Left ventricle myocardium superior (tissue), 1 donor: ENCODE results near the gene UBE2I. TPM values are rescaled to one million over a fixed set of nuclear protein-coding genes. Genes with fewer than 3 reads are reported as not detected.
"Not testable (repeated sequence)": the region's sequence is repeated elsewhere in the genome, so short reads cannot be mapped to it uniquely, and the experiment has no call there.

ENCODE experiments used
- ATAC-seq: fragments of 200-7000 bp; cut with Tn5 transposase; one replicate; pipeline ENCODE4 v1.9.1; 2020; ENCODE audit warnings: mild to moderate bottlenecking, moderate library complexity
- DNase-seq: peaks from one replicate; pipeline ENCODE4 v3.0.0-alpha.2; 2020
- intact Hi-C: fragments of 100-400 bp; cut with micrococcal nuclease; formaldehyde crosslinking; loops from one replicate; pipeline ENCODE4 v1.11.0; 2022
- long read RNA-seq: library from polyadenylated mRNA; unstranded; transcript quantifications from one replicate; pipeline ENCODE4 v2.0.0, GENCODE V29; 2021
- total RNA-seq: library from RNA; stranded (reverse); fragmentation: NEBNext Ultra II Directional; extraction: Animal tissue kit (Norgen Biotek cat#: 25700); gene quantifications from one replicate; pipeline ENCODE4 v1.2.1, GENCODE V29; 2021
- donor health status: DM: no; HTN: yes; CAD: no; lungs with severe emphysema.

UBE2I gene
- 93.8 TPM for total RNA-seq
- long read RNA-seq, transcript UBE2I-203 (7 exons, 2,976 nt): major isoform, 87 of 125 reads
- long read RNA-seq, partial matches to known transcripts: 4 of 125 reads
- long read RNA-seq, other reads (novel, unspliced or antisense): 26 of 125 reads

DNA sequence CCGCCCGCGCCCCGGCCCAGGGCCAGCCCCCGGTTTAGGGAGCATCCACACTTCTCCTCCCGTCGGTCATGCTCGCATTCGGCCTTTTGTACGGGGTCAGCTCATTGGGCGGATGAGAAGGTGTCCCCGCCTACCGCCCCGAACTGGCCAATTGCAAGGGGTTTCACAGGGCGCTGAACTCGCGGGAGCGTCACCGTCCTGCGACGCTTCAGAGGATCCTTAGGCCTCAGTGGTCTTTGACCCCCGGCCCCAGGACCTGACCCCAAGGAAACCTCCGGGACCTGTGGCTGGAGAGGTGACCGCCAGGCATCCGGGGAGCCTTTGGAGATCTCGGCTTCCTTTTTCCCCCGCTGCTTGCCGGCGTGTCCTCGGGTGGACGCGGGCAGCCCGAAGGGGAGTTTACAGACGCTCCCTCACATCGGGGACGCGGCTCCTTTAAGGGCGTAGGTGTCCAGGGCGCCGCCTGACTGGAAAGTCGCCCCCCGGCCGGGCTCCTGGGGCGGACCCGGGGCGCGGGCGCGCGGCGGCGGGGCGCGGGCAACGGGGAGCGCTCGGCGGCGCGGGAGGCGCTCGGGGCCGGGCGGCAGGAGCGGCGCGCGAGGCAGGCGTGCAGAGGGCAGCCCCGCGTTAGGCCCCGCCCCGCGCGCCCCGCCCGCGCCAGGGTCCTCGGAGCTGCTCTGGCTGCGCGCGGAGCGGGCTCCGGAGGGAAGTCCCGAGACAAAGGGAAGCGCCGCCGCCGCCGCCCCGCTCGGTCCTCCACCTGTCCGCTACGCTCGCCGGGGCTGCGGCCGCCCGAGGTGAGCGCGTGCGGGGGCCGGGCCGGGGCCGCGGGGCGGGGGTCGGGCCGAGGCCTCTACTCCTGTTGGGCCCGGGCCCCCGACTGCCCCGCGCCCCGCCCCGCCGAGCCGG lies at the start of gene UBE2I:
Gene UBE2I (plus strand): TSS at position 660 of the 909 bp plus-strand sequence. CDS start 4,395 bp downstream, outside the sequence.
- DNase-seq (peak; percentile 97), ATAC-seq (peak; percentile 86)
- intact Hi-C loops: no loop called here

DNA sequence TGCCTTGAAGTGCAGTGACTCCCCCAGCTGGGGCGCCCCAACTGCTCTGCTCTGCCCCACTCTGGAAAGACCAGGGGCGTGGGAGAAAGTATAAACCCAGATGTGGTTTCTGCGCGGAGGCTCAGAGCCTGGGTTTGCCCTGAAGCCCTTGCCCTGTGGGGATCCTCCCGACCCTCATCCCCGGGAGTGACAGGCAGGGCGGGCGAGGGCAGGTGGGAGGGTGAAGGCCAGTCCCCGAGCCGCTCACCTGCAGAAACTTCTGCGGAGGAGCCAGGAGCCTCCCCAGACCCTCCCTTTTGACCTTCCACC lies 49.7 kb upstream of the UBE2I start:
- intact Hi-C loops: no loop called here
- DNase-seq (no peak), ATAC-seq (no peak)

- ATAC-seq (no peak), DNase-seq (no peak)
- intact Hi-C loops: no loop called here
Measured at GRCh38 chr16:1260101-1260680, 49.2 kb upstream of the UBE2I start.

- DNase-seq: no peak
- intact Hi-C loops: no loop called here
- no peak for ATAC-seq
Measured at GRCh38 chr16:1261131-1261892, 48.1 kb upstream of the UBE2I start.

- DNase-seq: no peak
- ATAC-seq: no peak
Measured at GRCh38 chr16:1262210-1262845, 47.1 kb upstream of the UBE2I start.

GRCh38 chr16:1262846-1263221 lies 46.6 kb upstream of the UBE2I start:
- intact Hi-C loops: no loop called here
- no peak for DNase-seq
- ATAC-seq: no peak

More at GRCh38 chr16:1262210-1262845, 47.1 kb upstream of the UBE2I start:
- intact Hi-C loops: no loop called here

DNA sequence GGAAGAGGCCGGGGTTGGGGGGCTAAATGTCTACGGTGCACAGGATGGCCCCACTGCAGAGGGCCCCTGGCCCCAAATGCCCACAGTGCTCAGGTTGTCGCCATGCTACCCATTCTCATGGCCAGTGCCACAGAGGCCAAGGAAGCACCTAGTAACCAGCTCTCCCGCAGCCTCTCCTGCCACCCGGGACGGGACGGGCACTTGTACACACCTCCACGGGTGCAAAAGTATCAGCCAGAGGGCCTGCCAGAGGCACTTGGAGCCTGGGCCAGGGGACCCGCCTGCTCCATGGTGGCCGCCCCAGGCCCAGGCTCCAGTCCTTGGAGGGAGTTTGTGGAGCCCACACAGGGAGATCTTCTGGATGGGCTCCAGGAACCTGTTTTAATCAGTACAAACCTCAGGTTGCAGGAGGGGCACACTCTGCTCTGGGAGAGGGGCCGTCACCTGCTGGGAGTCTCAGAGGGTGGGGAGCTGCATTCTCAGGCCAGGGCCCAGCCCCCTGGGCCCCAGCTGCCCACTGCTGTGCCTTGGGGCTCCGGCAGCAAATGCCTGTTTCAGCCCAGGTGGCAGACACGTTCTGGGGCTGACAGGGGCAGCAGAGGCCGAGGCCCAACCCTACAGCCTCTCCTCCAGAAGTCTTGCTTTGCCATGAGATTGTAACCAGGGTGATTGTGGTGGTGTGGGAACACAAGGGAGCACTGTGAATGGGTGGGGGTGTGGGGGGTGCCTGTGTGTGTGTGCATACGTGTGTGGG lies 45.7 kb upstream of the UBE2I start:
- no peak for ATAC-seq
- no peak for DNase-seq
- intact Hi-C loops: no loop called here

- no peak for DNase-seq
- intact Hi-C loops: no loop called here
- ATAC-seq: no peak
Measured at GRCh38 chr16:1264345-1265089, 44.9 kb upstream of the UBE2I start.

GRCh38 chr16:1265090-1265630 lies 44.3 kb upstream of the UBE2I start:
- no peak for ATAC-seq
- intact Hi-C loops: no loop called here
- DNase-seq: no peak

DNA sequence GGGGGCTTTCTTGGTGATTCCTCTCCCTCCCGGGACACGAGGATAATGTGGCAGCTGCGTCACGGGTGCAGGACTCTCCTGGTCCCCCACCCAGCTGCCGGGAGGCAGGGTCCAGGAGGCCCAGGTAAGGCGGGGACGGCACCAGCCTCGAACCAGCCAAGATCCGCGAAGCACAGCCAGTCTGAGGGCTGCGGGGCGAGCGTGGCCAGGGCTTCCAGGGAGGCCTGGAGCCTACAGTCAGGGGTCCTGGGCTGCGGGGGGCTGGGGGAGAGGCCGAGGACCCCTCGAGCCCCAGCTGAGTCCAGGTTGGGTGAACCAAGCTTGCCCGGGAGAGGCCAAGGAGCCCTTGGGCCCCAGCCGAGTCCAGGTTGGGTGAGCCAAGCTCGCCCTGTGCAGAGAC lies 43.6 kb upstream of the UBE2I start:
- no peak for DNase-seq
- ATAC-seq: no peak
- intact Hi-C loops: no loop called here

- ATAC-seq, DNase-seq, intact Hi-C loops: not testable (repeated sequence)
Measured at GRCh38 chr16:1269418-1269817, 40.0 kb upstream of the UBE2I start.

- ATAC-seq: no peak
- intact Hi-C loops: no loop called here
Measured at GRCh38 chr16:1271380-1271723, 38.1 kb upstream of the UBE2I start.

GRCh38 chr16:1271724-1272413 lies 37.6 kb upstream of the UBE2I start:
- ATAC-seq (peak; percentile 32), DNase-seq (peak; percentile 59)
- intact Hi-C loops: not testable (repeated sequence)

More at GRCh38 chr16:1271380-1271723, 38.1 kb upstream of the UBE2I start:
- no peak for DNase-seq

GRCh38 chr16:1272453-1273198 lies 36.8 kb upstream of the UBE2I start:
- intact Hi-C loops: no loop called here
- DNase-seq: no peak
- no peak for ATAC-seq

DNA sequence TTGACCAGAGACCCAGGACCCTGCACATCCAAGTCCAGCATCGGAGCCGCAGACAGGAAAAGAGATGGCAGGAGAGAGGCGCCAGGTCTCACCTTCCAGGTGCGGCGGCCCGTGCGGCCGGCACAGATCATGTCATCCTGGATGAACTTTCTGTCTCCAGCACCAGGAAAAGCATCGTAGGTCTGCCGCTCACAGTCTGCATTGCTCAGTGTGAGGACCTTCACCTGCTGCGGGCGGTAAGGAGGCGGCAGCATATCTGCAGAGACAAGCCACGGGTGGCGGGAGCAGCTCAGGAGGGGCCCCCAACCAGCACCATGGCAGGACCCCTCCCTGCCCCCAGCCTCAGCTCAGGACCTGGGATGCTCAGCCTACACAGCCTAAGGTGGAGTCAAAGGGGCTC lies 35.6 kb upstream of the UBE2I start:
- intact Hi-C loops: no loop called here
- ATAC-seq (no peak), DNase-seq (no peak)

DNA sequence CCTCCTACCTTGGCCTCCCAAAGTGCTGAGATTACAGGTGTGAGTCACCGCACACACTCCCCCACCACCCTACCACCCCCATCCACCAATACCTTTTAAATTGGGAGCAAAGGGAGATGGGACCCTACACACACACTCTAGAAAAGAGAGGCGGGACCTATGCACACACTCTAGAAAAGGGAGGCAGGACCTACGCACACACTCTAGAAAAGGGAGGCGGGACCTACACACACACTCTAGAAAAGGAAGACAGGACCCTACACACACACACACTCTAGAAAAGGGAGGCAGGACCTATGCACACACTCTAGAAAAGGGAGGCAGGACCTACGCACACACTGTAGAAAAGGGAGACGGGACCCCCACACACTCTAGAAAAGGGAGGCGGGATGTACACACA lies 34.7 kb upstream of the UBE2I start:
- intact Hi-C loops: no loop called here
- no peak for ATAC-seq
- DNase-seq: no peak
